ENCODE results near the gene MBD3. TPM values are rescaled to one million over a fixed set of nuclear protein-coding genes. Genes with fewer than 3 reads are reported as not detected.

The MBD3 gene
- total and polyA plus RNA-seq, 2 experiments from 2014 or later: 27.6 to 118 TPM

DNA sequence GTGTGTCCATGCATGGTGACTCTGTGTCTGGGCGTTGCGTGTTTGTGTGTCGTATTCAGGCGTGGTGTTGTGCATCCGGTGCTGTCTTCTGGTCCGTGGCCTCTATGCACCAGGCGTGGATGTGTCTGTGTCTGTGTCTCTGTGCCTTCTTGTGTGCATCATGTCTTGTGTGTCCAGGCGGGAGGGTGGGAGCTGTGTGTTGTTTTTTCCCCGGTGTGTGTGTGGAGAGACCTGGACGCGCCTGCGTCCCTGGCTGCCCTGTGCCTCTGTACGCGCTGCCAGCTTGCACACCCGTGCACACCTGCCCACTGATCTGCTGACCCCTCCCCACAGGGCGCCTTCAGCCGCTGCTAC is 67.7 kb downstream of the MBD3 start (continued):
- TF ChIP-seq REST (IDR thresholded peaks at IDR 0.05; ENCODE audit: unreplicated experiment): no peak

GRCh38 chr19:1524287-1524971 is 68.2 kb downstream of the MBD3 start:
- no peaks in the 10 kb centered on the region for H4K20me1 ChIP-seq (replicated peaks; ENCODE audit: insufficient read depth)
- H3K27me3 ChIP-seq (ENCODE audit: insufficient read depth): peaks cover 27% of the 10 kb centered on the region
- DNase-seq (ENCODE audit: low spot score) (no peak), ATAC-seq (peak; percentile 38)
- H3K4me1 ChIP-seq (ENCODE audit: insufficient read depth): no peaks in the 10 kb centered on the region
- Mint-ChIP-seq H3K36me3 (ENCODE audit: low read depth) (peaks cover 4% of the 10 kb centered on the region; the same call in 1 of the 3 replicates), H3K27me3 (ENCODE audit: insufficient read depth, low read depth, poor library complexity) (peaks cover 47% of the 10 kb centered on the region), H3K9me3 (peaks cover 3% of the 10 kb centered on the region; the same call in 2 of the 3 replicates), H3K4me3 (peak overlapping the region; percentile 70), H3K27ac (no peak overlapping the region), H3K4me1 (peaks cover 6% of the 10 kb centered on the region; the same call in 2 of the 3 replicates)
- no peak overlapping the region for H2AFZ ChIP-seq
- TF ChIP-seq ETS1 (IDR thresholded peaks at IDR 0.05) (no peak), CTCF (conservative IDR thresholded peaks at IDR 0.05; ENCODE audit: low read depth in 2 of 2) (no peak), REST (IDR thresholded peaks at IDR 0.05; ENCODE audit: unreplicated experiment) (no peak), EZH2phosphoT487 (IDR thresholded peaks at IDR 0.05; ENCODE audit: unreplicated experiment) (no peak)
- 0 out of 2 replicates have a peak, but pooled peaks cover 4% of the 10 kb centered on the region for H3F3A ChIP-seq (replicated peaks; ENCODE audit: low read depth)
- H3K36me3 ChIP-seq (ENCODE audit: insufficient read depth): no peaks in the 10 kb centered on the region
- no peaks in the 10 kb centered on the region for H3K79me2 ChIP-seq (replicated peaks; ENCODE audit: insufficient read depth)
- peak overlapping the region; percentile 71 for H3K4me2 ChIP-seq
- H3K9me2 ChIP-seq (ENCODE audit: insufficient read depth): no peaks in the 10 kb centered on the region
- H3K27ac ChIP-seq (ENCODE audit: low read depth): no peak overlapping the region
- H3K4me3 ChIP-seq: peak overlapping the region; percentile 52

Small RNA genes within 50 kb of the gene (small RNA-seq; reads per million reads assigned to genes)
- gene AC005943.2 (ENCODE audit: low replicate concordance): not detected
- not detected for gene RN7SL477P (ENCODE audit: low replicate concordance)
- gene RNU6-1223P (ENCODE audit: low replicate concordance): not detected

Other genes starting within 250 kb of the MBD3 start
- gene NDUFS7, start 209.0 kb downstream of the MBD3 start, total RNA-seq (2014; rRNA removed; shearing (Covaris generic)): 128 and 132 TPM in 2 replicates
- gene NDUFS7, start 209.0 kb downstream of the MBD3 start, polyA plus RNA-seq (2016; fragmentation: Nextera tagmentation; extraction: Ambion mirVana): 201 and 203 TPM in 2 replicates
- 21.5 and 27.3 TPM in 2 replicates for gene GAMT, start 191.3 kb downstream of the MBD3 start, total RNA-seq (2014; rRNA removed; shearing (Covaris generic))
- 33.6 and 36.9 TPM in 2 replicates for gene GAMT, start 191.3 kb downstream of the MBD3 start, polyA plus RNA-seq (2016; fragmentation: Nextera tagmentation; extraction: Ambion mirVana)
- 180 and 194 TPM in 2 replicates for gene DAZAP1, start 185.3 kb downstream of the MBD3 start, total RNA-seq (2014; rRNA removed; shearing (Covaris generic))
- 44.1 and 48.1 TPM in 2 replicates for gene DAZAP1, start 185.3 kb downstream of the MBD3 start, polyA plus RNA-seq (2016; fragmentation: Nextera tagmentation; extraction: Ambion mirVana)
- gene RPS15, start 154.5 kb downstream of the MBD3 start, total RNA-seq (2014; rRNA removed; shearing (Covaris generic)): 2,953 and 3,723 TPM in 2 replicates
- gene RPS15, start 154.5 kb downstream of the MBD3 start, polyA plus RNA-seq (2016; fragmentation: Nextera tagmentation; extraction: Ambion mirVana): 3,861 and 4,267 TPM in 2 replicates
- 14.3 and 18.3 TPM in 2 replicates for gene APC2, start 142.7 kb downstream of the MBD3 start, total RNA-seq (2014; rRNA removed; shearing (Covaris generic))
- gene APC2, start 142.7 kb downstream of the MBD3 start, polyA plus RNA-seq (2016; fragmentation: Nextera tagmentation; extraction: Ambion mirVana): 1.4 TPM in 2 replicates
- gene C19orf25, start 113.7 kb downstream of the MBD3 start, total RNA-seq (2014; rRNA removed; shearing (Covaris generic)): 61.1 and 64.9 TPM in 2 replicates
- 43.5 and 50.1 TPM in 2 replicates for gene C19orf25, start 113.7 kb downstream of the MBD3 start, polyA plus RNA-seq (2016; fragmentation: Nextera tagmentation; extraction: Ambion mirVana)
- gene PCSK4, start 102.5 kb downstream of the MBD3 start, total RNA-seq (2014; rRNA removed; shearing (Covaris generic)): 5.9 and 15.1 TPM in 2 replicates
- 3.8 and 5.6 TPM in 2 replicates for gene PCSK4, start 102.5 kb downstream of the MBD3 start, polyA plus RNA-seq (2016; fragmentation: Nextera tagmentation; extraction: Ambion mirVana)
- 14.3 and 15.2 TPM in 2 replicates for gene REEP6, start 101.7 kb downstream of the MBD3 start, total RNA-seq (2014; rRNA removed; shearing (Covaris generic))
- 20.0 and 23.4 TPM in 2 replicates for gene REEP6, start 101.7 kb downstream of the MBD3 start, polyA plus RNA-seq (2016; fragmentation: Nextera tagmentation; extraction: Ambion mirVana)
- gene ADAMTSL5, start 79.8 kb downstream of the MBD3 start, total RNA-seq (2014; rRNA removed; shearing (Covaris generic)): 0.10 TPM in 1 of 2 replicates, not detected in the other
- gene ADAMTSL5, start 79.8 kb downstream of the MBD3 start, polyA plus RNA-seq (2016; fragmentation: Nextera tagmentation; extraction: Ambion mirVana): 0.70 and 0.97 TPM in 2 replicates
- 0.23 and 1.2 TPM in 2 replicates for gene PLK5, start 68.8 kb downstream of the MBD3 start, total RNA-seq (2014; rRNA removed; shearing (Covaris generic))
- 0.97 and 1.4 TPM in 2 replicates for gene PLK5, start 68.8 kb downstream of the MBD3 start, polyA plus RNA-seq (2016; fragmentation: Nextera tagmentation; extraction: Ambion mirVana)
- 78.1 and 94.9 TPM in 2 replicates for gene MEX3D, start 24.5 kb downstream of the MBD3 start, total RNA-seq (2014; rRNA removed; shearing (Covaris generic))
- gene MEX3D, start 24.5 kb downstream of the MBD3 start, polyA plus RNA-seq (2016; fragmentation: Nextera tagmentation; extraction: Ambion mirVana): 12.4 and 12.5 TPM in 2 replicates
- 35.3 and 46.4 TPM in 2 replicates for gene UQCR11, start 12.6 kb upstream of the MBD3 start, total RNA-seq (2014; rRNA removed; shearing (Covaris generic))
- 413 and 414 TPM in 2 replicates for gene UQCR11, start 12.6 kb upstream of the MBD3 start, polyA plus RNA-seq (2016; fragmentation: Nextera tagmentation; extraction: Ambion mirVana)
- 250 and 383 TPM in 2 replicates for gene TCF3, start 59.8 kb upstream of the MBD3 start, total RNA-seq (2014; rRNA removed; shearing (Covaris generic))
- 166 and 186 TPM in 2 replicates for gene TCF3, start 59.8 kb upstream of the MBD3 start, polyA plus RNA-seq (2016; fragmentation: Nextera tagmentation; extraction: Ambion mirVana)
- gene ONECUT3, start 160.6 kb upstream of the MBD3 start, total RNA-seq (2014; rRNA removed; shearing (Covaris generic)): not detected in 2 replicates
- gene ONECUT3, start 160.6 kb upstream of the MBD3 start, polyA plus RNA-seq (2016; fragmentation: Nextera tagmentation; extraction: Ambion mirVana): not detected in 2 replicates
- 2.8 and 6.0 TPM in 2 replicates for gene ATP8B3, start 219.4 kb upstream of the MBD3 start, total RNA-seq (2014; rRNA removed; shearing (Covaris generic))
- gene ATP8B3, start 219.4 kb upstream of the MBD3 start, polyA plus RNA-seq (2016; fragmentation: Nextera tagmentation; extraction: Ambion mirVana): 1.7 and 2.1 TPM in 2 replicates